ENCODE measurements around the gene ACTG2.

The ACTG2 gene

GRCh38 chr2:73920577-73921545, 28.1 kb downstream of the ACTG2 start:
- TF ChIP-seq EZH2 (IDR thresholded peaks at IDR 0.05; ENCODE audit: borderline replicate concordance, low read depth, low read length, severe bottlenecking) (no peak), CTCF (IDR thresholded peaks at IDR 0.05; ENCODE audit: borderline replicate concordance, extremely low read depth, low read length, poor library complexity, severe bottlenecking) (peak; percentile 29)
- Histone ChIP-seq H3K9ac (ENCODE audit: low read depth, low read length) (no peak overlapping the region), H3K4me1 (ENCODE audit: insufficient read depth, low read length) (peaks cover 2% of the 10 kb centered on the region), H3K27ac (ENCODE audit: low read length) (no peak overlapping the region), H3K79me2 (ENCODE audit: insufficient read depth, low read length) (no peaks in the 10 kb centered on the region), H3K36me3 (ENCODE audit: insufficient read depth, low read length) (no peaks in the 10 kb centered on the region), H3K9me3 (ENCODE audit: insufficient read depth, low read length, severe bottlenecking) (no peaks in the 10 kb centered on the region), H3K27me3 (ENCODE audit: insufficient read depth, low read length, poor library complexity) (no peaks in the 10 kb centered on the region), H3K4me3 (ENCODE audit: low read depth in 1 of 2, low read length in 2 of 2) (no peak overlapping the region), H2AFZ (ENCODE audit: low read depth, low read length) (no peak overlapping the region), H3K4me2 (ENCODE audit: insufficient read depth, low read length) (no peak overlapping the region), H4K20me1 (ENCODE audit: insufficient read depth, low read length) (no peaks in the 10 kb centered on the region)
- peak; percentile 58; the same call in 2 of the 3 replicates for ATAC-seq (ENCODE audit: insufficient read depth, low read depth)
- DNase-seq = peak; percentile 37

GRCh38 chr2:73921581-73921980, 28.8 kb downstream of the ACTG2 start:
- Histone ChIP-seq H3K79me2 (ENCODE audit: insufficient read depth, low read length) (no peaks in the 10 kb centered on the region), H4K20me1 (ENCODE audit: insufficient read depth, low read length) (no peaks in the 10 kb centered on the region), H3K9ac (ENCODE audit: low read depth, low read length) (no peak overlapping the region), H3K27ac (ENCODE audit: low read length) (no peak overlapping the region), H3K36me3 (ENCODE audit: insufficient read depth, low read length) (no peaks in the 10 kb centered on the region), H3K9me3 (ENCODE audit: insufficient read depth, low read length, severe bottlenecking) (no peaks in the 10 kb centered on the region), H3K27me3 (ENCODE audit: insufficient read depth, low read length, poor library complexity) (no peaks in the 10 kb centered on the region), H2AFZ (ENCODE audit: low read depth, low read length) (no peak overlapping the region), H3K4me2 (ENCODE audit: insufficient read depth, low read length) (no peak overlapping the region), H3K4me3 (ENCODE audit: low read depth in 1 of 2, low read length in 2 of 2) (no peak overlapping the region), H3K4me1 (ENCODE audit: insufficient read depth, low read length) (peaks cover 7% of the 10 kb centered on the region)
- TF ChIP-seq EZH2 (IDR thresholded peaks at IDR 0.05; ENCODE audit: borderline replicate concordance, low read depth, low read length, severe bottlenecking) (no peak), CTCF (IDR thresholded peaks at IDR 0.05; ENCODE audit: borderline replicate concordance, extremely low read depth, low read length, poor library complexity, severe bottlenecking) (no peak)
- DNase-seq (no peak), ATAC-seq (ENCODE audit: insufficient read depth, low read depth) (no peak)

- H2AFZ ChIP-seq (ENCODE audit: low read depth, low read length) = no peak overlapping the region
- no peaks in the 10 kb centered on the region for H3K36me3 ChIP-seq (ENCODE audit: insufficient read depth, low read length)
- ATAC-seq (ENCODE audit: insufficient read depth, low read depth) = no peak
- H3K9me3 ChIP-seq (ENCODE audit: insufficient read depth, low read length, severe bottlenecking) = no peaks in the 10 kb centered on the region
- TF ChIP-seq CTCF (IDR thresholded peaks at IDR 0.05; ENCODE audit: borderline replicate concordance, extremely low read depth, low read length, poor library complexity, severe bottlenecking) = no peak
- H3K9ac ChIP-seq (ENCODE audit: low read depth, low read length) = no peak overlapping the region
- no peak overlapping the region for H3K4me3 ChIP-seq (ENCODE audit: low read depth in 1 of 2, low read length in 2 of 2)
- no peaks in the 10 kb centered on the region for H4K20me1 ChIP-seq (ENCODE audit: insufficient read depth, low read length)
- no peak for DNase-seq
- H3K27me3 ChIP-seq (ENCODE audit: insufficient read depth, low read length, poor library complexity) = no peaks in the 10 kb centered on the region
- peaks cover 11% of the 10 kb centered on the region for H3K4me1 ChIP-seq (ENCODE audit: insufficient read depth, low read length)
- no peak overlapping the region for H3K4me2 ChIP-seq (ENCODE audit: insufficient read depth, low read length)
- peaks cover 10% of the 10 kb centered on the region for H3K79me2 ChIP-seq (ENCODE audit: insufficient read depth, low read length)
- no peak overlapping the region for H3K27ac ChIP-seq (ENCODE audit: low read length)
Measured at GRCh38 chr2:73922681-73923080, 29.9 kb downstream of the ACTG2 start.
